Measurements from ENCODE around the gene EML1. TPM values are rescaled to one million over a fixed set of nuclear protein-coding genes. Genes with fewer than 3 reads are reported as not detected.
A peak's percentile ranks its signal among the peaks of the same experiment; 100 is the strongest.

EML1 gene
- total RNA-seq, 1 donor from 2014 or later: 34.9 TPM

DNA sequence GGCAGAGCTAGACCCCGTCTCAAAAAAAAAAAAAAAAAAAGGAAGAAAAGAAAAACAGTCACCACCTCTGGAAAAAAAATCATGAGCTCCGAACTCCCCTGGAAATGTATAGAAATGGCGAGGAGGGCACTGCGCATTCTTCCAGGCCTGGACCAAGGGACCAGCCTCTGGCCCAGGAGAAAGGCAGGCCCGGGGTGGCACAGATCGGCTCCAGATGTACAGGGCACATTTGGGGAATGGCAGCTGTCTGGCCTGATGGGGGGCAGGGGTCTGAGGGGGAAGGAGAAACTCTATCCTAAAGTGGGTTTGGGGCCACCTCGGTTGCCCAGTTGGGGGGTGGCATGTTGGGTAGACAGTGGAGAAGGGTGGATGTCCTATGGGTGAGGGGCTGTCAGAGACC, 46.0 kb upstream of the EML1 start:
- H3K4me3 Mint-ChIP-seq (ENCODE audit: low read depth): no peak overlapping the region
- H3K9me3 Mint-ChIP-seq (ENCODE audit: low read depth): no peaks in the 10 kb centered on the region
- DNase-seq (ENCODE audit: low spot score, unreplicated experiment): no peak
- no peaks in the 10 kb centered on the region for H3K36me3 Mint-ChIP-seq (ENCODE audit: insufficient read depth)
- no peak overlapping the region for H3K27ac Mint-ChIP-seq
- H3K4me1 Mint-ChIP-seq (ENCODE audit: low read depth): peaks cover 2% of the 10 kb centered on the region
- TF ChIP-seq, protein P1, sequence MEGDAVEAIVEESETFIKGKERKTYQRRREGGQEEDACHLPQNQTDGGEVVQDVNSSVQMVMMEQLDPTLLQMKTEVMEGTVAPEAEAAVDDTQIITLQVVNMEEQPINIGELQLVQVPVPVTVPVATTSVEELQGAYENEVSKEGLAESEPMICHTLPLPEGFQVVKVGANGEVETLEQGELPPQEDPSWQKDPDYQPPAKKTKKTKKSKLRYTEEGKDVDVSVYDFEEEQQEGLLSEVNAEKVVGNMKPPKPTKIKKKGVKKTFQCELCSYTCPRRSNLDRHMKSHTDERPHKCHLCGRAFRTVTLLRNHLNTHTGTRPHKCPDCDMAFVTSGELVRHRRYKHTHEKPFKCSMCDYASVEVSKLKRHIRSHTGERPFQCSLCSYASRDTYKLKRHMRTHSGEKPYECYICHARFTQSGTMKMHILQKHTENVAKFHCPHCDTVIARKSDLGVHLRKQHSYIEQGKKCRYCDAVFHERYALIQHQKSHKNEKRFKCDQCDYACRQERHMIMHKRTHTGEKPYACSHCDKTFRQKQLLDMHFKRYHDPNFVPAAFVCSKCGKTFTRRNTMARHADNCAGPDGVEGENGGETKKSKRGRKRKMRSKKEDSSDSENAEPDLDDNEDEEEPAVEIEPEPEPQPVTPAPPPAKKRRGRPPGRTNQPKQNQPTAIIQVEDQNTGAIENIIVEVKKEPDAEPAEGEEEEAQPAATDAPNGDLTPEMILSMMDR (IDR thresholded peaks at IDR 0.05; ENCODE audit: unreplicated experiment): no peak
- peaks cover 64% of the 10 kb centered on the region for H3K27me3 Mint-ChIP-seq

GRCh38 chr14:99747582-99748330, 45.5 kb upstream of the EML1 start:
- no peaks in the 10 kb centered on the region for H3K9me3 Mint-ChIP-seq (ENCODE audit: low read depth)
- no peak overlapping the region for H3K4me3 Mint-ChIP-seq (ENCODE audit: low read depth)
- H3K27me3 Mint-ChIP-seq: peaks cover 58% of the 10 kb centered on the region
- TF ChIP-seq, protein P1 (IDR thresholded peaks at IDR 0.05; ENCODE audit: unreplicated experiment): no peak
- DNase-seq (ENCODE audit: low spot score, unreplicated experiment): no peak
- no peak overlapping the region for H3K27ac Mint-ChIP-seq
- H3K4me1 Mint-ChIP-seq (ENCODE audit: low read depth): peaks cover 2% of the 10 kb centered on the region
- no peaks in the 10 kb centered on the region for H3K36me3 Mint-ChIP-seq (ENCODE audit: insufficient read depth)

DNA sequence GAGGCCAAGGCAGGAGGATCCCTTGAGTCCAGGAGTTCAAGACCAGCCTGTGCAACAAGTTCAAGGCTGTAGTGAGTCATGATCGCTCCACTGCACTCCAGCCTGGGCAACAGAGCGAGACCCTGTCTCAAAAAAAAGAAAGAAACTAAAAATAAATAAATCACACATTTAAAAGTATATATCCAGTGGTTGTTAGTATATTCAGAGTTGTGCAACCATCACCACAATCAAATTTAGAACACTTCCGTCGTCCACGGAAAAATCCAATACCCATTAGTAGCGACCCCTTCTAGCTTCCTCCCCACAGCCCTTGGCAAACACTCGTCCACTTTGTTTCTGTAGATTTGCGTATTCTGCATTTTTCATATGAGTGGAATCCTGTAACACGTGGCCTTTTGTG, 44.7 kb upstream of the EML1 start:
- Mint-ChIP-seq H3K27me3 (peaks cover 57% of the 10 kb centered on the region), H3K36me3 (ENCODE audit: insufficient read depth) (no peaks in the 10 kb centered on the region), H3K4me3 (ENCODE audit: low read depth) (no peak overlapping the region), H3K4me1 (ENCODE audit: low read depth) (peaks cover 3% of the 10 kb centered on the region), H3K27ac (no peak overlapping the region), H3K9me3 (ENCODE audit: low read depth) (no peaks in the 10 kb centered on the region)
- DNase-seq (ENCODE audit: low spot score, unreplicated experiment): no peak
- TF ChIP-seq, protein P1 (IDR thresholded peaks at IDR 0.05; ENCODE audit: unreplicated experiment): no peak

DNA sequence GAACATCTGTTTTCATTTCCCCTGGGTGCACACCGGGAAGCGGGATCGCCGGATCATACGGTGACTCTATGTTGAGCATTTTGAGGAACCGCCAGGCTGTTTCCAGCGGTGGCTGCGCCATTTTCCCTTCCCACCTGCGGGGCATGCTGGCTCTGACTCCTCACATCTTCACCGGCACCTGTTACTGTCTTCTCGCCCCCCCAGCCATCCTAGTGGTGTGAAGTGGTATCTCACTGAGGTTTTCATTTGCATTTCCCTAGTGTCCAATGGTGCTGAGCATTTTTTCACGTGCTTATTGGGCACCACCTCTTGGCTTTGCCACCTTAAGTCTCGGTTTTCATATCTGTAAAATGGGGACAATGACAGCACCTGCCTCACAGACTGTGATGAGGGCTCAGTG, 44.1 kb upstream of the EML1 start:
- Mint-ChIP-seq H3K4me3 (ENCODE audit: low read depth) (no peak overlapping the region), H3K27me3 (peaks cover 57% of the 10 kb centered on the region), H3K9me3 (ENCODE audit: low read depth) (no peaks in the 10 kb centered on the region), H3K4me1 (ENCODE audit: low read depth) (peaks cover 3% of the 10 kb centered on the region), H3K36me3 (ENCODE audit: insufficient read depth) (no peaks in the 10 kb centered on the region), H3K27ac (no peak overlapping the region)
- no peak for DNase-seq (ENCODE audit: low spot score, unreplicated experiment)
- TF ChIP-seq, protein P1 (IDR thresholded peaks at IDR 0.05; ENCODE audit: unreplicated experiment): peak; percentile 44

DNA sequence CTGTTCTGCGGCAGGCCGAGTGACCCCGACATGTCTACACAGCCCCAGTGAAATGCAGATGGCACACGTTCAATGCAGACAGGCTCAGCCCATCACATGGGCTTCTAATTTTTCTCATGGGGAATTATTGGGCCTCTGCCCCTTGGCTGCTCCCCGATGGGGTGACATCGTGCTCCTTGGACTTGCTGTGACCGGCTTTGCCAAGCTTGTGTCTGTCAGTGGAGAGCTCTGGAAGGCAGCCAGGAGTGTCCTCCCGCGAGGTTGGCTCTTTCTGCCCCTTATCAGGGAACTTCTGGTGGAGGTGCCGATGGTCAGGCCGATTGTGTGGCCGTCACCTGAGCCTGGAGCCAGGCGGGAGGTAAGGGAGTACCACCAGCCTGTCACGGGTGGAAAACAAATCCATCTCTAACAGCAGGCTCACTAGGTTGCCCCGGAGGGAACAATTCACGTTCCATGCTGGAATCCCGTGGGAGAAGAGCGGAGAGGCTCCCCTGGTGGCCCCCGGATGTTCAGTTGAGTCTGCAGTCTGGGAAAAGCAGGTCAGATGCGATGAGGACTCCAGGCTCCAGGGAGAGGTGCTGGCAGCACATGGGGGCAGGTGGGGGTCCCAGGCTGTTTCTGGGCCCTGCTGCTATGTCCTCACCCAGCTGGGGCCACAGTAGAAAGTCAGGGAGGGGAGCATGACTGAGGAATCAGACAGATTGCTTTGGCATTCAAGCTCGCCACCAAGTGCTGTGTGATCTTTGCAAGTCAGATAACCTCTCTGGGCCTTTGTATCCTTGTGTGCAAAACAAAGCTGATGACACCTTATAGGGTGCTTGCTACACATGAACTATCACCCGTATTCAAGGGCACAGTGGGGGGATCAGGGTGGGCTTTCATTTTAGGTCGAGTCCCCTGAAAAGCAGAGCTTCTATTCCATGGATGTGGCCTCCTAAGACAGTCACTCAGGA, 43.2 kb upstream of the EML1 start:
- no peaks in the 10 kb centered on the region for H3K36me3 Mint-ChIP-seq (ENCODE audit: insufficient read depth)
- H3K27me3 Mint-ChIP-seq: peaks cover 53% of the 10 kb centered on the region
- no peak overlapping the region for H3K27ac Mint-ChIP-seq
- H3K4me3 Mint-ChIP-seq (ENCODE audit: low read depth): no peak overlapping the region
- TF ChIP-seq, protein P1 (IDR thresholded peaks at IDR 0.05; ENCODE audit: unreplicated experiment): no peak
- H3K9me3 Mint-ChIP-seq (ENCODE audit: low read depth): no peaks in the 10 kb centered on the region
- peaks cover 6% of the 10 kb centered on the region for H3K4me1 Mint-ChIP-seq (ENCODE audit: low read depth)
- no peak for DNase-seq (ENCODE audit: low spot score, unreplicated experiment)

All from progenitor cell of endocrine pancreas (in vitro differentiated cells).